ENCODE results near the gene NCF4. TPM values are rescaled to one million over a fixed set of nuclear protein-coding genes. Genes with fewer than 3 reads are reported as not detected.

NCF4 gene
- polyA plus RNA-seq, 2 of the 4 experiments (the other 2 are of a cell fraction): not detected

DNA sequence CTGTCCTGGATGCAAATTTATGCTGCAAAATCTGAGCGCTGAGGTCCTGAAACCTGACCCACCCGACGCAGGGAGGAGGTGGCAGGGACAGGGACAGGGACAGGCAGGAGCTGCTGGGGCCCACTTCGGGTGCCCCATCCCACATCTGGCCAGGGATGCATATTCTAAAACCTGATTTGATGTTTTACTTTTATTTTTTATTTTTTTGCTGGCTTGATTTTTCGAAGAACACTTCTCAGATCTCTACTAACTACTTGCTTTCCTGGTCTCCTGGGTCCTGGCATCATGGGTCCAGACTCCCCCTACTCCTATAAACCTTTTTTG, 43.3 kb upstream of the NCF4 start (continued):
- no peak for TF ChIP-seq MYC (IDR thresholded peaks at IDR 0.05; ENCODE audit: borderline replicate concordance, low read length)
- TF ChIP-seq RFX5 (IDR thresholded peaks at IDR 0.05): no peak
- no peak for TF ChIP-seq NFE2L2 (conservative IDR thresholded peaks at IDR 0.05; ENCODE audit: low read length)
- no peak for TF ChIP-seq EP300 (IDR thresholded peaks at IDR 0.05)
- TF ChIP-seq ZC3H11A (IDR thresholded peaks at IDR 0.05): no peak
- TF ChIP-seq CHD4 (IDR thresholded peaks at IDR 0.05; ENCODE audit: borderline replicate concordance): no peak
- TF ChIP-seq, protein P1, sequence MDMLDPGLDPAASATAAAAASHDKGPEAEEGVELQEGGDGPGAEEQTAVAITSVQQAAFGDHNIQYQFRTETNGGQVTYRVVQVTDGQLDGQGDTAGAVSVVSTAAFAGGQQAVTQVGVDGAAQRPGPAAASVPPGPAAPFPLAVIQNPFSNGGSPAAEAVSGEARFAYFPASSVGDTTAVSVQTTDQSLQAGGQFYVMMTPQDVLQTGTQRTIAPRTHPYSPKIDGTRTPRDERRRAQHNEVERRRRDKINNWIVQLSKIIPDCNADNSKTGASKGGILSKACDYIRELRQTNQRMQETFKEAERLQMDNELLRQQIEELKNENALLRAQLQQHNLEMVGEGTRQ (IDR thresholded peaks at IDR 0.05): no peak

DNA sequence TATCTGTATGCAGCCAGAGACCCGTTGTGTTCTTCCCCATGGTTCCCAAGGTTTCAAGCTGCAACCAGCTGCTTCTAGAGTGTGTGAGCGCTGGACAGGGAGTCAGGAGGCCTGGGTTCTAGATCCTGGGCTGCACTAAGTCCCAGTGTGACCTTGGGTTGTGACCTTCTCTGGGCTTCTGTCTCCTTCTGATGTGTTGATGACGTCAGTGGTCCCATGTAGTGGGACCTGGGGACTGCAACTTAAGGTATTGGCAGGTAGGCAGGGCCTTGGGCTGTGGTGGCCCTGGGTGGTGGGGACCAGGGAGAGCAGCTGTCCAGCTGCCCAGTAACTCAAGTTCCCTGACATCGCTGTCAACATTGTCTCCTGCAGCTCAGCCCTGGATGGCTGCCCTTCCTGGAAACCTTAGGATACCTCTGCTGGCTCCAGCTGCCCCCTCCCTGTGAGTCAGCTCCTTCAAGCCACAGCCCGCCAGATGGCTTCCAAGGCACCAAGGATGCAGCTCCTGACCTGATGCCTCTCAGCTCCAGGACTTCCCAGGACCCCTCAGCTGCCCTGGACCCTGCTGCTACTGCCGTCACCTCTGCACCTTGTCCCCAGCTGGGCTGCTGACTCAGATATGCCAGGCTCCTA, 42.7 kb upstream of the NCF4 start:
- no peak for DNase-seq (ENCODE audit: low read depth in 1 of 2, low spot score in 1 of 2)
- Histone ChIP-seq H3K27ac (no peak overlapping the region), H3K4me2 (no peak overlapping the region), H3K4me1 (no peaks in the 10 kb centered on the region), H3K9me3 (no peaks in the 10 kb centered on the region), H3K4me3 (no peak overlapping the region)
- TF ChIP-seq, protein P2, sequence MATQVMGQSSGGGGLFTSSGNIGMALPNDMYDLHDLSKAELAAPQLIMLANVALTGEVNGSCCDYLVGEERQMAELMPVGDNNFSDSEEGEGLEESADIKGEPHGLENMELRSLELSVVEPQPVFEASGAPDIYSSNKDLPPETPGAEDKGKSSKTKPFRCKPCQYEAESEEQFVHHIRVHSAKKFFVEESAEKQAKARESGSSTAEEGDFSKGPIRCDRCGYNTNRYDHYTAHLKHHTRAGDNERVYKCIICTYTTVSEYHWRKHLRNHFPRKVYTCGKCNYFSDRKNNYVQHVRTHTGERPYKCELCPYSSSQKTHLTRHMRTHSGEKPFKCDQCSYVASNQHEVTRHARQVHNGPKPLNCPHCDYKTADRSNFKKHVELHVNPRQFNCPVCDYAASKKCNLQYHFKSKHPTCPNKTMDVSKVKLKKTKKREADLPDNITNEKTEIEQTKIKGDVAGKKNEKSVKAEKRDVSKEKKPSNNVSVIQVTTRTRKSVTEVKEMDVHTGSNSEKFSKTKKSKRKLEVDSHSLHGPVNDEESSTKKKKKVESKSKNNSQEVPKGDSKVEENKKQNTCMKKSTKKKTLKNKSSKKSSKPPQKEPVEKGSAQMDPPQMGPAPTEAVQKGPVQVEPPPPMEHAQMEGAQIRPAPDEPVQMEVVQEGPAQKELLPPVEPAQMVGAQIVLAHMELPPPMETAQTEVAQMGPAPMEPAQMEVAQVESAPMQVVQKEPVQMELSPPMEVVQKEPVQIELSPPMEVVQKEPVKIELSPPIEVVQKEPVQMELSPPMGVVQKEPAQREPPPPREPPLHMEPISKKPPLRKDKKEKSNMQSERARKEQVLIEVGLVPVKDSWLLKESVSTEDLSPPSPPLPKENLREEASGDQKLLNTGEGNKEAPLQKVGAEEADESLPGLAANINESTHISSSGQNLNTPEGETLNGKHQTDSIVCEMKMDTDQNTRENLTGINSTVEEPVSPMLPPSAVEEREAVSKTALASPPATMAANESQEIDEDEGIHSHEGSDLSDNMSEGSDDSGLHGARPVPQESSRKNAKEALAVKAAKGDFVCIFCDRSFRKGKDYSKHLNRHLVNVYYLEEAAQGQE (IDR thresholded peaks at IDR 0.05): no peak
- no peak for TF ChIP-seq CEBPB (IDR thresholded peaks at IDR 0.05)
- TF ChIP-seq HDAC2 (IDR thresholded peaks at IDR 0.05): no peak
- TF ChIP-seq FOXS1 (CRISPR knock-in tag; IDR thresholded peaks at IDR 0.05): no peak
- TF ChIP-seq RFX5 (IDR thresholded peaks at IDR 0.05): no peak
- TF ChIP-seq POLR2A (IDR thresholded peaks at IDR 0.05; ENCODE audit: low read length): no peak
- TF ChIP-seq EHMT2 (IDR thresholded peaks at IDR 0.05; ENCODE audit: low read depth): no peak
- TF ChIP-seq, protein P3, sequence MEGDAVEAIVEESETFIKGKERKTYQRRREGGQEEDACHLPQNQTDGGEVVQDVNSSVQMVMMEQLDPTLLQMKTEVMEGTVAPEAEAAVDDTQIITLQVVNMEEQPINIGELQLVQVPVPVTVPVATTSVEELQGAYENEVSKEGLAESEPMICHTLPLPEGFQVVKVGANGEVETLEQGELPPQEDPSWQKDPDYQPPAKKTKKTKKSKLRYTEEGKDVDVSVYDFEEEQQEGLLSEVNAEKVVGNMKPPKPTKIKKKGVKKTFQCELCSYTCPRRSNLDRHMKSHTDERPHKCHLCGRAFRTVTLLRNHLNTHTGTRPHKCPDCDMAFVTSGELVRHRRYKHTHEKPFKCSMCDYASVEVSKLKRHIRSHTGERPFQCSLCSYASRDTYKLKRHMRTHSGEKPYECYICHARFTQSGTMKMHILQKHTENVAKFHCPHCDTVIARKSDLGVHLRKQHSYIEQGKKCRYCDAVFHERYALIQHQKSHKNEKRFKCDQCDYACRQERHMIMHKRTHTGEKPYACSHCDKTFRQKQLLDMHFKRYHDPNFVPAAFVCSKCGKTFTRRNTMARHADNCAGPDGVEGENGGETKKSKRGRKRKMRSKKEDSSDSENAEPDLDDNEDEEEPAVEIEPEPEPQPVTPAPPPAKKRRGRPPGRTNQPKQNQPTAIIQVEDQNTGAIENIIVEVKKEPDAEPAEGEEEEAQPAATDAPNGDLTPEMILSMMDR (IDR thresholded peaks at IDR 0.05): no peak
- no peak for TF ChIP-seq BHLHE40 (IDR thresholded peaks at IDR 0.05; ENCODE audit: low read depth, low read length)
- TF ChIP-seq ZNF302 (CRISPR knock-in tag; IDR thresholded peaks at IDR 0.05): no peak
- no peak for TF ChIP-seq TP53 (CRISPR knock-in tag; IDR thresholded peaks at IDR 0.05)
- TF ChIP-seq, protein P4, sequence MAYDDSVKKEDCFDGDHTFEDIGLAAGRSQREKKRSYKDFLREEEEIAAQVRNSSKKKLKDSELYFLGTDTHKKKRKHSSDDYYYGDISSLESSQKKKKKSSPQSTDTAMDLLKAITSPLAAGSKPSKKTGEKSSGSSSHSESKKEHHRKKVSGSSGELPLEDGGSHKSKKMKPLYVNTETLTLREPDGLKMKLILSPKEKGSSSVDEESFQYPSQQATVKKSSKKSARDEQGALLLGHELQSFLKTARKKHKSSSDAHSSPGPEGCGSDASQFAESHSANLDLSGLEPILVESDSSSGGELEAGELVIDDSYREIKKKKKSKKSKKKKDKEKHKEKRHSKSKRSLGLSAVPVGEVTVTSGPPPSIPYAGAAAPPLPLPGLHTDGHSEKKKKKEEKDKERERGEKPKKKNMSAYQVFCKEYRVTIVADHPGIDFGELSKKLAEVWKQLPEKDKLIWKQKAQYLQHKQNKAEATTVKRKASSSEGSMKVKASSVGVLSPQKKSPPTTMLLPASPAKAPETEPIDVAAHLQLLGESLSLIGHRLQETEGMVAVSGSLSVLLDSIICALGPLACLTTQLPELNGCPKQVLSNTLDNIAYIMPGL (CRISPR knock-in tag; IDR thresholded peaks at IDR 0.05; ENCODE audit: borderline replicate concordance): no peak
- TF ChIP-seq CHD2 (IDR thresholded peaks at IDR 0.05; ENCODE audit: low read length, partially characterized antibody): no peak
- TF ChIP-seq ZSCAN20 (CRISPR knock-in tag; IDR thresholded peaks at IDR 0.05): no peak
- TF ChIP-seq, protein P5, sequence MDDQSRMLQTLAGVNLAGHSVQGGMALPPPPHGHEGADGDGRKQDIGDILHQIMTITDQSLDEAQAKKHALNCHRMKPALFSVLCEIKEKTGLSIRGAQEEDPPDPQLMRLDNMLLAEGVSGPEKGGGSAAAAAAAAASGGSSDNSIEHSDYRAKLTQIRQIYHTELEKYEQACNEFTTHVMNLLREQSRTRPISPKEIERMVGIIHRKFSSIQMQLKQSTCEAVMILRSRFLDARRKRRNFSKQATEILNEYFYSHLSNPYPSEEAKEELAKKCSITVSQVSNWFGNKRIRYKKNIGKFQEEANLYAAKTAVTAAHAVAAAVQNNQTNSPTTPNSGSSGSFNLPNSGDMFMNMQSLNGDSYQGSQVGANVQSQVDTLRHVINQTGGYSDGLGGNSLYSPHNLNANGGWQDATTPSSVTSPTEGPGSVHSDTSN (IDR thresholded peaks at IDR 0.05): no peak
- TF ChIP-seq RNF2 (IDR thresholded peaks at IDR 0.05; ENCODE audit: borderline replicate concordance, low read depth): no peak
- FAIRE-seq: no peak
- POLR2A ChIA-PET: no interaction called here
- ATAC-seq: no peak
- CTCF ChIA-PET: interaction anchor here (0.6 to 1.8 kb wide), 5 partner anchors 9 to 654 kb away, joined by 3 to 5 read pairs (median 3); no protein-coding TSS in a partner anchor
- 56% methylated on average over 4 of the region's 6 CpGs for WGBS (ENCODE audit: missing lambda C conversion rate)
